Effector CD8-positive, alpha-beta T cell (primary cell): ENCODE results near the gene CEACAM21.

Source experiments
- DNase-seq: peaks from one replicate; lab custom pipeline; 2025; lab: John Stamatoyannopoulos, UW
- total RNA-seq, 4 experiments: gene quantifications; one replicate each; lab custom pipeline; 2026; lab: John Stamatoyannopoulos, UW

Gene CEACAM21
- 13.8 to 32.6 (median 24.4) reads per million in 4 experiments for total RNA-seq

- peak; percentile 16 for DNase-seq
Observed at GRCh38 chr19:41575998-41576397, at the start of gene CEACAM21. TSS of gene CEACAM21 (plus strand) at chr19:41576166. CDS start at chr19:41576275, 109 bp downstream.

GRCh38 chr19:41527089-41527488 is 48.9 kb upstream of the CEACAM21 start:
- DNase-seq: no peak

GRCh38 chr19:41528106-41528505 is 47.9 kb upstream of the CEACAM21 start:
- DNase-seq: no peak

GRCh38 chr19:41529484-41530183 is 46.3 kb upstream of the CEACAM21 start:
- DNase-seq: no peak

GRCh38 chr19:41530184-41530534 is 45.8 kb upstream of the CEACAM21 start:
- no peak for DNase-seq

GRCh38 chr19:41530761-41531301 is 45.1 kb upstream of the CEACAM21 start:
- no peak for DNase-seq

- peak; percentile 77 for DNase-seq
Observed at GRCh38 chr19:41531438-41532311, 44.3 kb upstream of the CEACAM21 start.

GRCh38 chr19:41532526-41532925 is 43.4 kb upstream of the CEACAM21 start:
- DNase-seq: no peak

GRCh38 chr19:41533671-41534215 is 42.2 kb upstream of the CEACAM21 start:
- no peak for DNase-seq

GRCh38 chr19:41535029-41535622 is 40.8 kb upstream of the CEACAM21 start:
- DNase-seq: no peak

GRCh38 chr19:41537789-41538188 is 38.2 kb upstream of the CEACAM21 start:
- DNase-seq: no peak

GRCh38 chr19:41540041-41540695 is 35.8 kb upstream of the CEACAM21 start:
- no peak for DNase-seq

- peak; percentile 71 for DNase-seq
Observed at GRCh38 chr19:41541990-41542584, 33.9 kb upstream of the CEACAM21 start.

GRCh38 chr19:41542622-41543021 is 33.3 kb upstream of the CEACAM21 start:
- no peak for DNase-seq

GRCh38 chr19:41543582-41543981 is 32.4 kb upstream of the CEACAM21 start:
- no peak for DNase-seq

- no peak for DNase-seq
Observed at GRCh38 chr19:41545547-41545946, 30.4 kb upstream of the CEACAM21 start.

GRCh38 chr19:41546386-41546789 is 29.6 kb upstream of the CEACAM21 start:
- DNase-seq: no peak

- no peak for DNase-seq
Observed at GRCh38 chr19:41546961-41547360, 29.0 kb upstream of the CEACAM21 start.

GRCh38 chr19:41547569-41547968 is 28.4 kb upstream of the CEACAM21 start:
- no peak for DNase-seq

- no peak for DNase-seq
Observed at GRCh38 chr19:41548047-41548446, 27.9 kb upstream of the CEACAM21 start.
